Liver (tissue), 9 donors: Measurements from ENCODE around the gene DBH. TPM values are rescaled to one million over a fixed set of nuclear protein-coding genes. Genes with fewer than 3 reads are reported as not detected.

Source experiments
- DNase-seq: peaks from one replicate; pipeline ENCODE4 v3.0.0-alpha.2; 2017; ENCODE audit warnings: low spot score
- H3K27ac ChIP-seq, 2 donors: one replicate each; pipeline ENCODE4 v1.7.0; 2013; ENCODE audit warnings: inconsistent platforms in 2 of 2, low read length in 2 of 2, control low read depth in 1 of 2, low read depth in 1 of 2, mild to moderate bottlenecking in 1 of 2
- H3K27me3 ChIP-seq, 4 donors: one replicate each; pipeline versions ENCODE4 v1.6.1 to v1.7.0; 2013; ENCODE audit warnings: low read length in 3 of 4, inconsistent platforms in 1 of 4, mild to moderate bottlenecking in 1 of 4, moderate library complexity in 1 of 4; ENCODE audit not compliant: control insufficient read depth in 4 of 4, insufficient read depth in 4 of 4
- H3K36me3 ChIP-seq, 4 donors: one replicate each; pipeline versions ENCODE4 v1.6.1 to v1.7.0; 2013; ENCODE audit warnings: low read length in 3 of 4, mild to moderate bottlenecking in 3 of 4, low read depth in 1 of 4, moderate library complexity in 1 of 4; ENCODE audit not compliant: control insufficient read depth in 4 of 4, insufficient read depth in 3 of 4
- H3K4me1 ChIP-seq, 4 donors: one replicate each; pipeline versions ENCODE4 v1.6.1 to v1.7.0; 2013; ENCODE audit warnings: low read length in 3 of 4, mild to moderate bottlenecking in 3 of 4, moderate library complexity in 1 of 4; ENCODE audit not compliant: control insufficient read depth in 4 of 4, insufficient read depth in 4 of 4
- H3K4me3 ChIP-seq, 3 donors: one replicate each; pipeline versions ENCODE4 v1.6.1 to v1.7.0; 2013; ENCODE audit warnings: low read length in 3 of 3, control low read depth in 1 of 3, low read depth in 1 of 3, mild to moderate bottlenecking in 1 of 3
- H3K9ac ChIP-seq, 2 donors: one replicate each; pipeline ENCODE4 v1.7.0; 2013; ENCODE audit warnings: low read length in 2 of 2, mild to moderate bottlenecking in 2 of 2, moderate library complexity in 2 of 2, control low read depth in 1 of 2, low read depth in 1 of 2
- H3K9me3 ChIP-seq, 4 donors: one replicate each; pipeline versions ENCODE4 v1.6.1 to v1.7.0; 2013; ENCODE audit warnings: low read length in 3 of 4; ENCODE audit not compliant: control insufficient read depth in 4 of 4
- ATF3 ChIP-seq: IDR thresholded peaks from 2 replicates; pipeline ENCODE4 v1.6.1; 2016; ENCODE audit warnings: antibody characterized with exemption
- EGR1 ChIP-seq, 2 donors: IDR thresholded peaks; 2 replicates each; pipeline ENCODE4 v1.6.1; 2016 to 2018; ENCODE audit warnings: antibody characterized with exemption in 2 of 2, low read depth in 2 of 2
- FOXA1 ChIP-seq: IDR thresholded peaks from 2 replicates; pipeline ENCODE4 v1.6.1; 2016; ENCODE audit warnings: antibody characterized with exemption
- FOXA2 ChIP-seq: IDR thresholded peaks from 2 replicates; pipeline ENCODE4 v1.6.1; 2016; ENCODE audit warnings: antibody characterized with exemption
- GABPA ChIP-seq, 2 donors: IDR thresholded peaks in 1 of 2; conservative IDR thresholded peaks in 1 of 2; 2 replicates each; pipeline ENCODE4 v1.6.1; 2016; ENCODE audit warnings: antibody characterized with exemption in 2 of 2, mild to moderate bottlenecking in 1 of 2, moderate library complexity in 1 of 2
- HNF4A ChIP-seq, 2 donors: conservative IDR thresholded peaks; 2 replicates each; pipeline ENCODE4 v1.6.1; 2016; ENCODE audit warnings: antibody characterized with exemption in 2 of 2, mild to moderate bottlenecking in 2 of 2
- HNF4G ChIP-seq: IDR thresholded peaks from 2 replicates; pipeline ENCODE4 v1.6.1; 2016; ENCODE audit warnings: antibody characterized with exemption
- MAX ChIP-seq: IDR thresholded peaks from 2 replicates; pipeline ENCODE4 v1.6.1; 2016; ENCODE audit warnings: antibody characterized with exemption
- REST ChIP-seq: IDR thresholded peaks from 2 replicates; pipeline ENCODE4 v1.6.1; 2016; ENCODE audit warnings: antibody characterized with exemption, mild to moderate bottlenecking
- RXRA ChIP-seq, 2 donors: IDR thresholded peaks; 2 replicates each; pipeline ENCODE4 v1.6.1; 2017 to 2018; ENCODE audit warnings: antibody characterized with exemption in 2 of 2, mild to moderate bottlenecking in 1 of 2
- YY1 ChIP-seq: IDR thresholded peaks from 2 replicates; pipeline ENCODE4 v1.6.1; 2016; ENCODE audit warnings: antibody characterized with exemption, mild to moderate bottlenecking
- ZBTB33 ChIP-seq: IDR thresholded peaks from 2 replicates; pipeline ENCODE4 v1.6.1; 2016; ENCODE audit warnings: antibody characterized with exemption
- WGBS: extraction: QIAGEN DNeasy Blood & Tissue Kit; methylation state at CpG from one replicate; pipeline ENCODE4 v1.1.7; 2013; 5-methylcytosine and 5-hydroxymethylcytosine counted together
- polyA plus RNA-seq, 2 donors: library from polyadenylated mRNA; stranded (reverse) in 1 of 2; unstranded in 1 of 2; fragments of 200-250 nt in 1 of 2; fragments of >200 nt in 1 of 2; fragmentation: Nextera tagmentation in 1 of 2; extraction: Ambion mirVana in 1 of 2; gene quantifications; one replicate each; pipeline versions ENCODE4 v1.2.1 to v1.2.3, GENCODE V29; 2013 to 2015
- total RNA-seq, 2 donors: library from RNA; depleted of rRNA; stranded (reverse); fragments of >200 nt; gene quantifications; one replicate each; pipeline ENCODE4 v1.2.3, GENCODE V29; 2014
- donor health status: healthy.
- donor health status: healthy.
- donor health status: healthy.
- donor health status: healthy.
- donor health status: healthy.

DBH gene
- total and polyA plus RNA-seq, 4 donors: 0.37 to 21.2 (median 2.5) TPM

- TF ChIP-seq HNF4G: no peak
- TF ChIP-seq RXRA (IDR thresholded peaks at IDR 0.05): no peak
- TF ChIP-seq HNF4A (conservative IDR thresholded peaks at IDR 0.05): no peak
- TF ChIP-seq EGR1 (IDR thresholded peaks at IDR 0.05; ENCODE audit: low read depth in 2 of 2): no peak
- no peak for TF ChIP-seq ATF3
- no peak for TF ChIP-seq ZBTB33
- no peak for TF ChIP-seq MAX
- 59% methylated on average over 8 of the region's 8 CpGs for WGBS
- H3K27me3 ChIP-seq: no peaks in the 10 kb centered on the region
- H3K4me3 ChIP-seq: no peak overlapping the region
- no peak for DNase-seq
- H3K36me3 ChIP-seq: no peaks in the 10 kb centered on the region
- no peak overlapping the region for H3K27ac ChIP-seq
- H3K9me3 ChIP-seq: no peaks in the 10 kb centered on the region
- no peak overlapping the region for H3K9ac ChIP-seq
- no peaks in the 10 kb centered on the region for H3K4me1 ChIP-seq
Observed at GRCh38 chr9:133638711-133639110, 2.5 kb downstream of the DBH start.

GRCh38 chr9:133639613-133640012, 3.5 kb downstream of the DBH start:
- Histone ChIP-seq H3K4me3 (no peak overlapping the region), H3K9me3 (no peaks in the 10 kb centered on the region), H3K27ac (no peak overlapping the region), H3K36me3 (no peaks in the 10 kb centered on the region), H3K4me1 (no peaks in the 10 kb centered on the region), H3K9ac (no peak overlapping the region), H3K27me3 (no peaks in the 10 kb centered on the region)
- no peak for TF ChIP-seq REST
- no peak for TF ChIP-seq GABPA (IDR thresholded peaks at IDR 0.05 in 1 of 2, conservative IDR thresholded peaks at IDR 0.05 in 1 of 2)
- WGBS: 79% methylated on average over 8 of the region's 8 CpGs
- no peak for DNase-seq

- H3K9me3 ChIP-seq: no peaks in the 10 kb centered on the region
- no peaks in the 10 kb centered on the region for H3K27me3 ChIP-seq
- no peak for TF ChIP-seq HNF4A (conservative IDR thresholded peaks at IDR 0.05)
- no peak for TF ChIP-seq ATF3
- TF ChIP-seq HNF4G: no peak
- TF ChIP-seq EGR1 (IDR thresholded peaks at IDR 0.05; ENCODE audit: low read depth in 2 of 2): no peak
- no peak for TF ChIP-seq FOXA1
- TF ChIP-seq YY1: no peak
- TF ChIP-seq FOXA2: no peak
- H3K4me1 ChIP-seq: no peaks in the 10 kb centered on the region
- DNase-seq: no peak
- no peak overlapping the region for H3K4me3 ChIP-seq
- no peak overlapping the region for H3K27ac ChIP-seq
- no peaks in the 10 kb centered on the region for H3K36me3 ChIP-seq
- H3K9ac ChIP-seq: no peak overlapping the region
- WGBS: 90% methylated on average over 7 of the region's 7 CpGs
Observed at GRCh38 chr9:133640160-133640559, 4.0 kb downstream of the DBH start.
